GM13977 (cell line): Measurements from ENCODE around the gene CNNM4.

ENCODE experiments used
- DNase-seq: peaks from one replicate; pipeline ENCODE4 v3.0.0; 2012; ENCODE audit warnings: low spot score
- CTCF ChIP-seq: IDR thresholded peaks from 2 replicates; pipeline ENCODE4 v1.5.1; 2012; ENCODE audit warnings: mild to moderate bottlenecking, control low read depth; ENCODE audit not compliant: insufficient read depth; ENCODE audit errors: extremely low read depth, missing control alignments
- in situ Hi-C: fragments of 300-500 bp; cut with MboI; formaldehyde crosslinking; loops from one replicate; pipeline ENCODE4 v1.12.0; 2022; ENCODE audit warnings: low sequenced_read_pairs, low pct_unique_long_range_greater_than_20kb, mixed read lengths, inconsistent platforms; ENCODE audit not compliant: unreplicated experiment

Gene CNNM4

GRCh38 chr2:96816836-96817702 lies 56.4 kb downstream of the CNNM4 start:
- DNase-seq = no peak
- no peak for TF ChIP-seq CTCF
- in situ Hi-C loops = no loop called here

- in situ Hi-C loops = no loop called here
- DNase-seq = no peak
- no peak for TF ChIP-seq CTCF
These were observed 57.2 kb downstream of the CNNM4 start for GRCh38 chr2:96817882-96818281.

- TF ChIP-seq CTCF = no peak
- in situ Hi-C loops = no loop called here
- no peak for DNase-seq
These were observed 58.6 kb downstream of the CNNM4 start for GRCh38 chr2:96819128-96819875.

DNA sequence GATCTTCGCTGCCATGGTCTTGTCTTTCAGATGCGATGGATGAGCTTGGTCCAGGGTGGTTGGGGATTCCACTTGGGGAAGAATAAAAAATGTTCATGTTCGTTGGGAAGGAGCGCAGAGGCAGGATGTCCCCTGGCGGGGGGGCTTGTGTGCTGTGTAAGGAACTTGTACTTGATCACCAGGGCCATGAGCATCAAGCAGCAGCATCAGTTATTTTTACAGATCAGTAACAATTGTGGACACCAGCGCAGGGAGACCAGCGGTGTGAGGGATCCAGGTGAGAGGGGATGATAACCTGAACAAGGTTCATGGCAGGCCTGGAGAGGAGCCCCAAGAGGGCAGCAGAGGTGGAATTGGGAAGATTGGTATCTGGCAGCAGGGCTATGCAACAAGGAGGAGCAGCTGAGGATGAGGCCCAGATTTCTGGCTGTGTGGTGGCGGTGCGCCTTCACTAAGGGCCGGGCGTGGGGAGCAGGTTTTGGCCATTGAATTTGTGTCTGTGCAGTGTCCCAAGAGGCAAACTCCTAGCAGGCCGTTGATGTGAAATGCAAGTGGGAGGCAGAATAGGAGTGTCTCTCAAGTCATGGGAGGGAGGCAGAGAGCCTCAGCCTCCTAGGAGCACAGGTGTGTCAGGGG lies 59.3 kb downstream of the CNNM4 start:
- DNase-seq = no peak
- in situ Hi-C loops = no loop called here
- TF ChIP-seq CTCF = no peak

GRCh38 chr2:96821113-96821675 lies 60.5 kb downstream of the CNNM4 start:
- DNase-seq = no peak
- in situ Hi-C loops = no loop called here

More at GRCh38 chr2:96821113-96821675, 60.5 kb downstream of the CNNM4 start:
- no peak for TF ChIP-seq CTCF
